Left forelimb (tissue), 1 donor: ENCODE data around the gene DAB2IP.

Source experiments
- DNase-seq: peaks from one replicate; pipeline ENCODE4 v3.0.0-alpha.2; 2018; ENCODE audit warnings: low spot score

The DAB2IP gene

DNA sequence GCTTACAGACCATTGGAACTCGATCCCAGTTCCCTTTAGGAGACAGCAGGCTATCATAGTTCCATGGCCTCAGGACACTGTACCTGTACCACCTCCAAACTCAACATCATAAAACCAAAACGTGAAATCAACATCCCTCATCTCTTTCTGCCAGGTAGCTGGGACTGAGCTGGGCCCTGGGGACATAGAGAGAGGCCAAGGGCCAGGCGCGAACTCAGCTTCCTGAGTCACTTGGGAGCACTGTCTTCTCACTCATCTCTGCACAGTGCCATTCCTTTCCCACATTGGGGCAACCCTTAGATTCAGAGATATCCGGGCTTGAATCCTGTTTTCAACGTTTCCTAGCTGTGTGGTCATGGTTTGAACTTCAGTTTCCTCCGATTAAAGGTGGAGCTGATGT lies 12.2 kb downstream of the DAB2IP start:
- DNase-seq = no peak

- no peak for DNase-seq
Measured at GRCh38 chr9:121666294-121666693, 14.9 kb downstream of the DAB2IP start.

DNA sequence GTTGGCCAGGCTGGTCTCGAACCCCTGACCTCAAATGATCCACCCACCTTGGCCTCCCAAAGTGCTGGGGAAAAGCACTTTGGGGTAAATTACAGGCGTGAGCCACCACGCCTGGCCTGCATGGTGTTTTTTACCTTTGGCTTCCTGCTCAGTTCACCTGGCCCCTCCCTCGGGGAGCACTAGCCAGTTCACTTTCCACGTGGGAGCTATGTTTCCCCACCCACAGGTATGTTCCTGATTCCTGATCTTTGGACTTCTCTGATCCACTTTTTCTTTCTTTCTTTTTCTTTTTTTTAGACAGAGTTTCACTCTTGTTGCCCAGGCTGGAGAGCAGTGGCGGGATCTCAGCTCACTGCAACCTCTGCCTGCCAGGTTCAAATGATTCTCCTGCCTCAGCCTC lies 15.8 kb downstream of the DAB2IP start:
- DNase-seq = no peak

DNA sequence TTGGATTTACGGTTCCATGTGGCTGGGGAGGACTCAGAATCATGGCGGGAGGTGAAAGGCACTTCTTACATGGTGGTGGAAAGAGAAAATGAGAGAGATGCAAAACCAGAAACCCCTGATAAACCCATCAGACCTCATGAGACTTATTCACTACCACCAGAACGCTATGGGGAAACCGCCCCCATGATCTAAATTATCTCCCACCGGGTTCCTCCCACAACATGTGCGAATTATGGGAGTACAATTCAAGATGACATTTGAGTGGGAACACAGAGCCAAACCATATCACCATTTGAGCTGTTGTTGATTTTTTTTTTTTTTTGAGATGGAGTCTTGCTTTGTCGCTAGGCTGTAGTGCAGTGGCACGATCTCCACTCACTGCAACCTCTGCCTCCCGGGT lies 16.5 kb downstream of the DAB2IP start:
- no peak for DNase-seq

DNA sequence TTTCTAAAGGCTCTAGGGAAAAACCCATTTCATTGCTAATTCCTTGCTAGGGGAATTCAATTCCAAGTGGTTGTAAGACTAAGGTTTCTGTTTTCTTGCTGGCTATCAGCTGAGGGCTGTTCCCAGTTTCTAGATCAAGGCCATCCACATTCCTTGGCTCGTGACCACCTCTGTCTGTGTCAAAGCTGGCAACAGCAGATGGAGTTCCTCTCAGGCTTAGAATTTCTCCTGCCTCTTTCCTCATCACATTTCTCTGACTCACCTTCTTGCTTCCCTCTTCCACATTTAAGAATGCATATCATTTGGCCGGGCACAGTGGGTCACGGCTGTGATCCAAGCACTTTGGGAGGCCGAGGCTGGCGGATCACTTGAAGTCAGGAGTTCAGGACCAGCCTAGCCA lies 19.0 kb downstream of the DAB2IP start:
- DNase-seq = no peak

GRCh38 chr9:121671612-121672155 lies 20.2 kb downstream of the DAB2IP start:
- DNase-seq = no peak

GRCh38 chr9:121672213-121672612 lies 20.8 kb downstream of the DAB2IP start:
- DNase-seq = no peak

DNA sequence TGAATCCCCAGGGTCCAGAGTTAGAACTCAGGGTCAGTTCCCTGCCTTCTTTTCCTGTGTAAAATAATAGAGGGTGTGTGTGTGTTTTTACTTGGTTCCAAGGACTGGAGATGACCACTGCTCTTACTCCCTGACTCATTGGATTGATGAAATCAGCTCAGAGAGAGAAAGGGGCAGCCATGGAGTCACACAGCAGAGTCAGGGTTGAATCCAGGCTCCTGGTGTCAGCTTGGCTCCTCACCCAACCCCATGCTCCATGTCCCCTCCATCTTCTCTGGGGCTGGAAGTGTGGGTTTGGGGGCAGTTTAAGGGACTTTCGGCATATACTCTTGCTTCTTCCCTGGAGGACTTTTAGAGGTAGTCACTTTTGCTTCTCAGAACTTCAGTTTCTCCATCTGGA lies 21.6 kb downstream of the DAB2IP start:
- DNase-seq = no peak

DNA sequence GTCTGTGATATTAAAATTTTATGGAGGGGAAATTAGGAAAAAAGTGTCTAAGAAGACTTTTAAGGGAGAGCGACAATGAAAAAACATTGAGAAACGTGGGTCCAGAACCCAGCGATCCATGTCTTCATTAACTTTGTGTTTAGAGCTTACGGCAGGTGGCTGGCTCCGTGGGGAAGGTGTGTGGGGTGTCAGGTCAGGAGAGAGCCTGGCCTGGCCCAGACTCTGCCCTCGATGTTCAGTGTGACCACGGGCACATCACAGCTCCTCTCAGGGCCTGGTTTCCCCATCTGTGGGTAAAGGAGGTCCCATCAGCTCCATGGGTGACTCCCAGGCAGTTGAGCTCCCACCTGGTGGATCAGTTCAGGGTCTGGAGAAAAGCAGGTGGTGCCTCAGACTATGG lies 22.1 kb downstream of the DAB2IP start:
- DNase-seq = no peak

DNA sequence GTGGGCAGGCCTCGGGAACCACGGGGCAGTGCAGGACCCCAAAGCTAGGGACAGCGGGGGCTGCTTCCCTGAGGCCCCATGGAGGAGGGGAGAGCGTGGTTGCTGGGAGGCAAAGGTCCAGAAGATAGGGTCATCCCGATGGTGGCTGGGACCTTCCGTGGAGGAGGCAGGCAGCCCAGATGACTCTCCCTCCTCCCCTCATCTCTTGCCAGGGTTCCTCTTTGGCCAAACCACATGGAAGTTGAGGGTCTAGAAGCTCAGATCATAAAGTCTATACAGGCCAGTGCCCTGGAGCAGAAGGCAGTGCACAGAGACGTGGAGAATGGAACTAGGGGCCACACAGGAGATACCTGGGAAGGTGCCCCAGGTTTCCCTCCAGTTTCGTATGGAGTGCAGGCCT lies 22.6 kb downstream of the DAB2IP start:
- no peak for DNase-seq

DNA sequence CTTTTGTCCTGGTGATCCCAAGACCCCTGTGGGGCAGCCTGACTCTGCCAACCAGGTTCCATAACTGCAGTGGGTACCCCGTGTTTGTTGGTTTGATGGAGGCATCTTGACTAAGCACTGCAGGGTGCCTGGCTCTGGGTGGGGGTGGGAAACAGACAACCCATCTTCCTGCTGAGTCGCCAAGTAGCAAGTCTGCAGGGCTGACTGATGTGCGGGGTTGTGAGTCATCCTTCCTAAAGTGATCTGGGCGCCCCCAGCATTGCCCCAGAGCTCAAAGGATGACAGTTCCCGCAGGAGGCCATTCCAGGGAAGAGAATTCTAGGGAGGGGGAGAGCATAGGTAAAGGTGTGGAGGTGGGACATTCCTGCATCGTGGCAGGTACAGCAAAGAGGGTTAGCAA lies 23.5 kb downstream of the DAB2IP start:
- no peak for DNase-seq

GRCh38 chr9:121675381-121675780 lies 23.9 kb downstream of the DAB2IP start:
- no peak for DNase-seq

DNA sequence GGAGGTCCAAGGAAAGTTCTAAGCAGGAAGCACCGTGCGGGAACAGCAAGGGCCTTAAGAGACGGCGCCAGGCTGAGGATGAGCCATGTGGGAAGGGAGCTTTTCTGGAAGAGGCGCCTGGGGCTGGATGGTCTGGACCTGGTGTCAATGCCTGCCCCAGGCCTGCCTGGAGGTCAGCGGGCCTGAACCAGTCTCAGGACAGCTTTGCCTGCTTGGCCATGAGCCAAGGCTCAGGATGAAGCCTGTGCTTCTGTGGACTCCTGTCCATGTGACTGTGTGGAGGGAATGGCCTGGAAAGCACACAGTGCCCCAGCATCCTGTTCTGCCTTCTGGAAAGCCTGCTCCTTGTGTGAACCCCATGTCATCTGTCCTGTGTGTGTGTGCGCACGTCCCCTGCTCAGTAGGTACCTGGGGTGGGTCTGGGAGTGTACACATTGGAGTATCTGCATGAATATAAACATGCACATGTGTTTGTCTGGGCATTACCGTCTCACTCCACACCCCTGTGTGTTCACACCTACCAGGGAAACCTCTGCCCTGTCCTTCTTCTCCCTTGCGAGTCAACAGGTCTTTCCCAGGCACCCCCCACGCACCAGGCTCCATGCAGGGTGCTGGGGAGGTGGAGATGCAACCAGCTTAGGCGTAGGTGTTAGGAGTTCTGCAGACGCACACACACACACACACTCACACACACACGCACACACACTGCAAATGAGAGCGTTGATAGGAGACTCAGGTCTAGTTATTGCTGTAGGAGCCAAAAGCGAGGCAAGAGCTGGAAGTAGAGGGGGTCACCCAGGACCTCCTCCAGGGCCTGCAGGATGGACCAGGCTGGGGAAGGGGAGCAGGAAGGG lies 24.8 kb downstream of the DAB2IP start:
- DNase-seq = no peak

DNA sequence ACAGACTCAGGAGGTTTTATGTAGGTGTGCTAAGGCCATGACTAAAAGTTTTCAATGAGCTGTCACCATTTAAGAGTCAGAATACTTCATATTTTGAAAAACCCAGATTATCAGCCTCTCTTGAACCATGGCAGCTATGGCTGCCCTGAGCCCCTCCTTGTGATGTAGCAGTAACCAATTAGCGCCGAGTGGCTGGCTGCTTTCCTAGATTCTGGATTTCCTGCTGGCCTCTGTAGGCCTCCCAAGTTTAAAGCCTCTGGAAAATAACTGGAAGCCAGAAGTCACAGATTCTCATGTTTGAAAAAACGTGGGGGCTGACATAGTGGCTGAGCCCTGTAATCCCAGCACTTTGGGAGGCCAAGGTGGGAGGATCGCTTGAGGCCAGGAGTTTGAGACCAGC lies 25.5 kb downstream of the DAB2IP start:
- no peak for DNase-seq

DNA sequence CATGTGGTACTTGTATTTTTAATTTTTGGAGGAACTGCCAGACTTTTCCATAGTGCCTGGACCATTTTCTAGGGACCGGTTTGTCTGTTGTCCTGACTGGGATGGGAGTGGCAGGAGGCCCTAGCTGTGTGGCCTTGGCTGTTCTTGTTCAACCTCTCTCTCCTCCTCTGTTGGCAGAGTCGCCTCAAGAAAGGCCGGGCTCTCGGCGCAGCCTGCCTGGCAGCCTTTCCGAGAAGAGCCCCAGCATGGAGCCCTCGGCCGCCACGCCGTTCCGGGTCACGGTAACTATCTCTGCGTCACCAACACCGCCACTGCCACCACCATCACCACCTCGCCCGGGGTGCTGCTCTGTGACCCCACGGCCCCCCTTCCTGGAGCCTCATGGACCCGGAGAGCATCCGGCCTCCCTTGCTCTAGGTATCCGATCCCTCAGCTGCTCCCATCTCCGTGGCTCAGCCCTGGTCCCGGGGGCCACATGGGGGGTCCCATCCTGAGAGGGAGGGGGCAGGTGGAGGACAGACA lies 27.1 kb downstream of the DAB2IP start:
- no peak for DNase-seq

GRCh38 chr9:121679901-121680635 lies 28.6 kb downstream of the DAB2IP start:
- DNase-seq = no peak

- DNase-seq = no peak
Measured at GRCh38 chr9:121681404-121681803, 30.0 kb downstream of the DAB2IP start.

GRCh38 chr9:121682201-121682600 lies 30.8 kb downstream of the DAB2IP start:
- no peak for DNase-seq

GRCh38 chr9:121682926-121683515 lies 31.6 kb downstream of the DAB2IP start:
- DNase-seq = no peak

DNA sequence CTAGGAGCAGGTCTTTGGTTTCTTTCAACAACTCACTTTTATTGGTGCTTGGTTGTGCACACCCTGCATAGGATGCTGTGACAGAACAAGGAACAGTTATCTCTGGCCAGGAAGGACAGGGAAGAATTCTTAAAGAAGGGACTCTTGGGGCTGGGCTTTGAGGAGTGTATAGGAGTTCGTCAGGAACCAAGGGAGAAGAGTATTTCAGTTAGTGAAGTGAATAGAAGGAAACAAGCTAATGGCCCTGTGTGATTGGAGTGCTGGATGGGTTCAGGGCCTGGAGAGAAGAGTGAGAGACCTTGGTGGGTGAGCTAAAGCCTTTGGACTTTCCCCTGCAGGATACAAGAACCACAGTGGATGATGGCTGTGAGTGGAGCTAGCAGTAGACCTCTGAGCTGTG lies 32.2 kb downstream of the DAB2IP start:
- DNase-seq = no peak

DNA sequence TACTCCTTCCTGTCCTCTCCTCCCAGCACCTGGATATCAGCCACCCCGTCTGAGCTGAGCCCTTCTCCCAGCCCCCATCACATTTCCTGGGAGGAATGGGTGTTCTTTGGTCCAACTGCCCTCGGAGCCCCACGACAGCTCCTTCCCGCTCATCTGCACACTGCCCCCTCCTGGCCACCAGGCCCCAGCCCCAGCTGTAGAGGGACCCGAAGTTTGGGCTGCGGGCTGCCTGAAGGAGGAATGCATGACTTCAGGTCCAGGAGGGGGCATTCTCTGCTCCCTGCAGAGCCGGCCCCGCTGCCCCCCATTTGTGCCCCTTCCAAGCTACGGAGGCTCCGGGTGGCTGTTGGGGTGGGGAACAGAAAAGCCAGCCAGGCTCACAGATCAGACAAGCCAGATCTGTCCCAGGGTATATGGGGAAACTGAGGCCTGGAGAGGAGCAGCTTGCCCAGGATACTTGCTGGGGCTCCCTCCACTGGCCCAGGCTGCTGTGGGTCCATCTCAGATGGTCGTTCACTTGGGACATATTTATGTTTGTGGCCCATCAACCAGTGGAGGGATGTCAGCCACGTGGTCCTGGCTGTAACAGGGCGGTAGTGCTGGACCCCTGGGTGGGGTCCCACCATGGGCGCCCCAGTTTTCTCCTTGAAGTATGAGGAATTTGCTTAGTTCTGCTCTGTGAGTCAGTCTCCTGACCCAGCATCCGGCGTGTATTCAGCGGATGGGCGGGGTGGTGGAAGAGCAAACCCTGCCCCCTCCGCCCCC lies 33.1 kb downstream of the DAB2IP start:
- DNase-seq = no peak
